Activated T-cell treated with anti-CD3 and anti-CD28 coated beads, Interleukin-2, amount 50 U/mL, for 4 hours (primary cell): ENCODE measurements around the gene NOS2. TPM values are rescaled to one million over a fixed set of nuclear protein-coding genes. Genes with fewer than 3 reads are reported as not detected.

Experiments used
- ATAC-seq, 2 donors: fragments of 200-7000 bp; cut with Tn5 transposase; one replicate each; pipeline ENCODE4 v1.10.0; 2021
- DNase-seq: peaks from one replicate; pipeline ENCODE4 v3.0.0-alpha.2; 2020
- H3K27me3 Mint-ChIP-seq: one replicate; pipeline ENCODE4 v1.8.0; 2021; ENCODE audit warnings: low read depth, mixed read lengths
- H3K36me3 Mint-ChIP-seq: one replicate; pipeline ENCODE4 v1.8.0; 2022; ENCODE audit warnings: mixed read lengths; ENCODE audit not compliant: insufficient read depth
- H3K4me1 Mint-ChIP-seq: one replicate; pipeline ENCODE4 v1.8.0; 2021; ENCODE audit warnings: low read depth, mixed read lengths
- H3K4me3 Mint-ChIP-seq: one replicate; pipeline ENCODE4 v1.8.0; 2021; ENCODE audit warnings: mild to moderate bottlenecking, moderate library complexity, mixed read lengths
- H3K9me3 Mint-ChIP-seq: one replicate; pipeline ENCODE4 v1.8.0; 2021; ENCODE audit warnings: mixed read lengths
- total RNA-seq, 3 donors: library from RNA; stranded (reverse); gene quantifications; one replicate each; pipeline ENCODE4 v1.2.1, GENCODE V29; 2021

NOS2 gene
- total RNA-seq, 3 donors from 2014 or later: not detected

DNA sequence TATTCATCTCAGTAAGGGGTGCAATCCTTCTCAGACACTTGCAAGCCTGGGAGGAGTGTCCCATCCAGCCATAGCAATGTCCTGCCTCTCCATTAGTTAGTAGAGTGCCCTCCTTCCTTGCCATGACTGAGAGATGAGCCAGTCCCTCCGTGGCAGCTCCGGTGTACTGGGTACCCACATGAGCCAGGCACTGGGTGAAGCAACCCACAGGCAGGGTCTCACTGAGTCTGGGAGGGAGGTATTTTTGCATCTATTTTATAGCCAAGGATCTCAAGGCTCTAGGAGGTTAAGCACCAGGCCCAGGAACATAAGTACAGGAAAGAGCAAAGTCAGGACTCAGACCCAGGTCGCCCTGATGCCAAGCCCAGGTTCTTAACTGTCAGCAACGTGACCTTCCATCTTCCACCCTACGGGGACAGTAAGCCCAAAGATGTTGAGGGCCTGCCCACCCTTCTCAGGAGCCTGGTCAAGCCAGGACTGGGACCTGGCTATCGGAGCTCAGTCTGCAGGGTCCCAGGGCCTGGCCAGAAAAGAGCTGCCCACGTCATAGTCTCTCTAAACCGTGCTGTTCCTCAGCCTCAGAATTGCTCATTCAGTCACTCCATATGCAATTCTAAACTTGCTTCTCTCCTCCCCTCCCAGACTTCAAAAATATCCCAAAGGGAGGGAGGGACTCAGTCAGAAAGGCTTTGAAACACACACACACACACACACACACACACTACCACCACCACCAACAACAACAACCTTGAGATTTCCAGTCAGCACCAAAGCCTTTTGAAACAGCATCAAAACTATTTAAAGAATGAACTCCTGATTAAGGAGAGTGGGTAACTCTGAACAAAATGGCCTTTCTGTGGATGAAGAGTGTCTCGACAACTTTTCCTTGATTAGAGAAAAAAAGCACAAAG, 16.6 kb downstream of the NOS2 start:
- no peaks in the 10 kb centered on the region for H3K36me3 Mint-ChIP-seq
- no peak for ATAC-seq

DNA sequence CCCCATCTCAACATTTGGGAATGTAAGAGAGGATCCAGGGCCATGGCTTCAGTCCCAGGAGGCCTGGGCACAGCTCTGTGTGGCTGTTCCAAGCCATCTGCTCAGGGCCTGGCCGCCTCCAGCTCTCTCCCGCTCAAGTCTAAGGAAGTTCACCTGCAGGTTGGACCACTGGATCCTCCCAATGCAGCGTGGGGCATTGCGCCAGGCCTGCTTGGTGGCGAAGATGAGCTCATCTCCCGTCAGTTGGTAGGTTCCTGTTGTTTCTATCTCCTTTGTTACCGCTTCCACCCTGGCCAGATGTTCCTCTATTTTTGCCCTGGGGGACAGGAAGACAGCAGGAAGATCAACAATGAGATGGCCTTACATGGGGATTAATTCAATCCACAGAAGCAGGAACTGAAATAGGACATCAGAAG, 17.5 kb downstream of the NOS2 start:
- H3K4me3 Mint-ChIP-seq: no peak overlapping the region
- H3K9me3 Mint-ChIP-seq: no peaks in the 10 kb centered on the region
- ATAC-seq (no peak), DNase-seq (no peak)
- no peaks in the 10 kb centered on the region for H3K4me1 Mint-ChIP-seq
- no peaks in the 10 kb centered on the region for H3K36me3 Mint-ChIP-seq
- peaks cover 2% of the 10 kb centered on the region for H3K27me3 Mint-ChIP-seq

More for the DNA sequence above, 16.6 kb downstream of the NOS2 start:
- no peak for DNase-seq
- H3K4me3 Mint-ChIP-seq: no peak overlapping the region
- peaks cover 4% of the 10 kb centered on the region for H3K27me3 Mint-ChIP-seq
- no peaks in the 10 kb centered on the region for H3K4me1 Mint-ChIP-seq
- H3K9me3 Mint-ChIP-seq: no peaks in the 10 kb centered on the region

- peaks cover 1% of the 10 kb centered on the region for H3K27me3 Mint-ChIP-seq
- no peak for DNase-seq
- H3K4me3 Mint-ChIP-seq: no peak overlapping the region
- no peaks in the 10 kb centered on the region for H3K36me3 Mint-ChIP-seq
- no peak for ATAC-seq
- no peaks in the 10 kb centered on the region for H3K4me1 Mint-ChIP-seq
- no peaks in the 10 kb centered on the region for H3K9me3 Mint-ChIP-seq
Observed at GRCh38 chr17:27780828-27781404, 19.4 kb downstream of the NOS2 start.

DNA sequence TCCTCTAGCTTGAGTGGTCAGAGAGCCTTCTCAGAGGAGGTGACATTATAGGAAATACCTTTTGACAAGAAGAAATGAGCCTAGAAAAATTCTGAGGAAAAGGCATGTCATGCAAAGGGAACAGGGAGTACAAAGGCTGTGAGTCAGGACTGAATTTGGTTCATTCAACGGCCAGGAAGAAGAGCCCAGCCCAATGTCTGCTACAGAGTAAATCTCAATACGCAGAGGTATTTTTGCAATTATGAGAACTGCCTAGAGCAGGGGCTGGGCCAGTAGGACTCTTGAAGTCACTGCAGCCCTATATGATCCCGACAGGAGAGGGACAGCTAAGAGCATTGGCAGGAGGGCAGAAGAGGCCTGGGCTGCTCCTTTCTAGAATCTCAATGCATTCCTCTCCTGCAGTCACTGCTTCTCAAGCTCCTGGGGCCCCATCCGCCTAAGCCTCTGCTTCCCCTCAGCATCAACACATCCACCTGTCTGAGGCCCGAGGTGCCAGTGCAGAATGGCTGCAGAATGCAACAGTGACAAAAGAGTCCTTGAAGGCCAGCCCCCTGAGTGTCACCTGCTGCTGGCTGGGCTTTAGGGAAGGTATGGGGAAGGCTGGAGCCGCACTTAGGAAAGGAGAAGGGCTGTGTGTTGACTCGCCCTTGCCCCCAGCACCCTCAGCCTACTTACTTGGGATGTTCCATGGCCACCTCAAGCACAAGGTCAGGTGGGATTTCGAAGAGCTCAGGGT, 20.1 kb downstream of the NOS2 start:
- DNase-seq (no peak), ATAC-seq (no peak)
- H3K4me3 Mint-ChIP-seq: no peak overlapping the region
- no peaks in the 10 kb centered on the region for H3K9me3 Mint-ChIP-seq
- no peaks in the 10 kb centered on the region for H3K4me1 Mint-ChIP-seq
- H3K27me3 Mint-ChIP-seq: peaks cover 1% of the 10 kb centered on the region
- no peaks in the 10 kb centered on the region for H3K36me3 Mint-ChIP-seq

DNA sequence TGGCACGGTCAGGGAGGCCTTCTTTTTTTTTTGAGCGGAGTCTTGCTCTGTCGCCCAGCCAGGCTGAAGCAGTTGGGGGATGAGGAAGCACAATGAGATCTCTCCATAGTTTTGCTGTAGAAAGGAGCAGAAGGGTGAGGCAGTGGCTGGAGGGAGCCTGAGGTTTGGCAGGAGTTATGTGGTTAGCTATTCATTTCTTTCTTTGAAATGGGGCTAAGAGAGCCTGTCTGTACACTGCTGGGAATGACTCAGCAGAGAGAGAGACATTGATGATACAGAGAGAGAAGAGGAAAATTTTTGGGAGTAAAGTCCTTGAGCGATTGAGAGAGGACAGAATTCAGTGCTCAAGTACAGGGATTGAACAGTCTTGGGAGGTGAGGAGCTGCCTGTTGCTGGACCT, 22.1 kb downstream of the NOS2 start:
- Mint-ChIP-seq H3K9me3 (no peaks in the 10 kb centered on the region), H3K36me3 (no peaks in the 10 kb centered on the region), H3K27me3 (no peaks in the 10 kb centered on the region), H3K4me3 (no peak overlapping the region), H3K4me1 (no peaks in the 10 kb centered on the region)
- no peak for DNase-seq
- ATAC-seq: no peak

DNA sequence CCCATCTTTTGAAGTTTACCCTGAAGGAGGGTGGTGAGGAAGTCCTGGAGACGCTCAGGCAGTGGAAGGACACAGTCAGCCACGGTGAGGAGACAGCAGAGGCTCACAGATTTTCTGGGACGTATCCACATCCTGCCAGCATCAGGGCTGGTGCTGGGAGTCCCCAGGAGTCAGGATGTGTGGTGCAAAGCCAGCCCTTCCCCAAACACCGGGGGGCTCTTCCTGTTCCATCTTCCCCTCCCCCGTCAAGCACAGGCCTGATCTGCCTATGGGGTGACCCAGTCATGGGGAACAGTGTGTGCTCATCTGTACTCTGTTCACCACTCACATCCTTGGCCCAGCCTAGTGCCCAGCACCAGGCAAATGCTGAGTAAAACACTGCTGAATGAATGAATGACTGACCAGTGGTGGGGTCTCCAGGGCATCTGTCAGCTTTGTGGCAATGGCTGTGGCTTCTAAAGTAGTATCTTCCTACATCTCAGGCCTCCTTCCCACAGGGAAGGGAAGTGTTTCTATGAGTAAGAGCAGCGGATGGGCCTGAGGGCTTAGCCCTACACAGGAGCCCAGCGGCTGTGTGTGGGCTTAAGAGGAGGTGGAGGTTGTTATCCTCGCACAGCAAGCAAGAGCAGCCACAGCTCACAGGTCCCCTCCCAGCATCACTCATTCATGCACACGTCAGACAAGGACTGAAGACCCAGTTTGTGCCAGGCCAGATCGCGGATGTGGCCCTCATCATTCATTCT, 23.3 kb downstream of the NOS2 start:
- H3K36me3 Mint-ChIP-seq: no peaks in the 10 kb centered on the region
- H3K27me3 Mint-ChIP-seq: no peaks in the 10 kb centered on the region
- ATAC-seq (no peak), DNase-seq (no peak)
- no peaks in the 10 kb centered on the region for H3K9me3 Mint-ChIP-seq
- H3K4me1 Mint-ChIP-seq: no peaks in the 10 kb centered on the region
- H3K4me3 Mint-ChIP-seq: no peak overlapping the region

DNA sequence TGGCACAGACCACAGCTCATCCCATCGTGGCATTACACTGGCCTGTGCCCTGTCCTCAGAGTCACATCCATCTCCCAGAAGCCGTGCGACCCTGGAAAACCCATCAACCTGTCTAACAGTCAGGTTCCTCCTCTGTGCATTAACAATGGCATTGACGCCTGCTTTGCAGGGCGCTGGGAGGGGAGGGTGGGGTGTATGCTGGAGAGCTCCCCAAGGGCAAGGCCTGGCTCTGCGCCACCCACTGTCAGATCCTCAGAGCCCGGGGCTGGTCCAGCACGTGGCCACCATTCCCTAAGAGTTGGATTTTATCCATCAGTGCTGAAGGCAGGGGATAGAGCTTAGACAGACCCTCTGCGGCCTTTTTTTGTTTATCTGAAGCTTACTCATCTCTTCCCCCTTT, 28.7 kb downstream of the NOS2 start:
- Mint-ChIP-seq H3K4me1 (no peaks in the 10 kb centered on the region), H3K36me3 (no peaks in the 10 kb centered on the region), H3K4me3 (no peak overlapping the region), H3K9me3 (no peaks in the 10 kb centered on the region), H3K27me3 (peaks cover 2% of the 10 kb centered on the region)
- ATAC-seq (no peak), DNase-seq (no peak)

GRCh38 chr17:27770877-27771276, 29.5 kb downstream of the NOS2 start:
- Mint-ChIP-seq H3K9me3 (no peaks in the 10 kb centered on the region), H3K4me3 (no peak overlapping the region), H3K27me3 (peaks cover 2% of the 10 kb centered on the region), H3K4me1 (no peaks in the 10 kb centered on the region), H3K36me3 (no peaks in the 10 kb centered on the region)
- ATAC-seq (no peak), DNase-seq (no peak)

DNA sequence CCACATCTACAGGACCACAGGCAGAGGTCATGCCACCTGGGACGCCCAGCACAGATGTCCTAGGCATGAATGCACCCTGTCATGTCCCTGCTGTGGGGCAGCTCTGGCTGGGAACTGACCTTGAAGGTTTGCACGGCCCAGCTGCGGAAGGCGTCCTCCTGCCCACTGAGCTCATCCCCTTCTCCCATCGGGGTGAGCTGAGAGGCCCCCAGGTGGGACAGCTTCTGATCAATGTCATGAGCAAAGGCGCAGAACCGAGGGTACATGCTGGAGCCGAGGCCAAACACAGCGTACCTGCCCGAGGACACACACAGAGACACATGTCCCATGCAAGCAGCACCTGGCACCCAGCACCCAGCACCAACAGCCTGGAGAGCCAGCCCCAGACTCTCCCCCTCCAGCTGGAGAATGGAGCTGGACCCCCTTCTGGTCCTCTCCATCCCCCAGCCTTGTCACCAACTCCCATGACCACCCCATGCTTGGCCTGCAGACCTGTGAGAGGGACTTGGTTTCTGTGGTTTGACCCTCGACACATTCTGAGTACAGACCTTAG, 31.4 kb downstream of the NOS2 start:
- no peak for DNase-seq
- Mint-ChIP-seq H3K36me3 (no peaks in the 10 kb centered on the region), H3K4me3 (no peak overlapping the region), H3K4me1 (no peaks in the 10 kb centered on the region), H3K27me3 (peaks cover 2% of the 10 kb centered on the region), H3K9me3 (no peaks in the 10 kb centered on the region)
- ATAC-seq: no peak

DNA sequence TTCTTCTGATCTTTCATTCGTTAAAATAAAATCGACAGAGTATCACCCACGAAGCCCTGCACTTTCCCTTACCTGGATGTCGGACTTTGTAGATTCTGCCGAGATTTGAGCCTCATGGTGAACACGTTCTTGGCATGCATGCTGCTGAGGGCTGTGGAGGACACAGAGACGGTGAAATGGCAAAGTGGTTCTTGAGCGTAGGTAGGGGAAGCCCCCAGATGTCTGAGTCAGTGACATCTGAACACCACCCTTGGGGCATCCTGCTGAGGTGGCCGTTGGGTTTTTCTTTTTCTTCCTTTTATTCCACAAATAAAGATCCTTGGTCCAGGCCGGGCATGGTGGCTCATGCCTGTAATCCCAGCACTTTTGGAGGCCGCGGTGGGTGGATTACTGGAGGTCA, 33.9 kb downstream of the NOS2 start:
- Mint-ChIP-seq H3K27me3 (peaks cover 6% of the 10 kb centered on the region), H3K4me1 (no peaks in the 10 kb centered on the region), H3K36me3 (no peaks in the 10 kb centered on the region), H3K4me3 (no peak overlapping the region), H3K9me3 (no peaks in the 10 kb centered on the region)
- ATAC-seq: no peak
- DNase-seq: no peak

DNA sequence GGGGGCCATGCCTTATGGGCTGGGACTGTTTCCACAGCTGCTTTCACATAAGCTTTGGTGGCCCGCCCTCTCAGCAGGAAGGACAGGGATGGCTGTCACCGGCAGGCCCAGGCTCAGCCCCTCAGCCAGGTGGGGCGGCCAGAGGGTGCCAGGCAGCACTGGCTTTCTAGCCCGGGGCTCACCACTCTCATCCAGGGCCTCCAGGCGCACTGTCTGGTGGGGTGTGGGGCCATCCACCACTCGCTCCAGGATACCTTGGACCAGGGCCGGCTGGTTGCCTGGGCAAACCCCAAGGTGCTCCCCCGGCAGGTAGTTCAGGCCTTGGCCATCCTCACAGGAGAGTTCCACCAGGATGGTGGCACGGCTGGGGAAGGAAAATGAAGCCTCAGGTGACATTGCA, 35.0 kb downstream of the NOS2 start:
- Mint-ChIP-seq H3K9me3 (no peaks in the 10 kb centered on the region), H3K4me3 (no peak overlapping the region), H3K4me1 (no peaks in the 10 kb centered on the region), H3K36me3 (no peaks in the 10 kb centered on the region), H3K27me3 (peaks cover 6% of the 10 kb centered on the region)
- DNase-seq (no peak), ATAC-seq (no peak)

GRCh38 chr17:27764589-27764988, 35.7 kb downstream of the NOS2 start:
- peaks cover 8% of the 10 kb centered on the region for H3K27me3 Mint-ChIP-seq
- no peaks in the 10 kb centered on the region for H3K36me3 Mint-ChIP-seq
- H3K4me1 Mint-ChIP-seq: no peaks in the 10 kb centered on the region
- no peaks in the 10 kb centered on the region for H3K9me3 Mint-ChIP-seq
- DNase-seq (no peak), ATAC-seq (no peak)
- H3K4me3 Mint-ChIP-seq: no peak overlapping the region

- no peak overlapping the region for H3K4me3 Mint-ChIP-seq
- no peak for DNase-seq
- H3K9me3 Mint-ChIP-seq: no peaks in the 10 kb centered on the region
- H3K27me3 Mint-ChIP-seq: peaks cover 8% of the 10 kb centered on the region
- H3K36me3 Mint-ChIP-seq: no peaks in the 10 kb centered on the region
- ATAC-seq: no peak
- H3K4me1 Mint-ChIP-seq: no peaks in the 10 kb centered on the region
Observed at GRCh38 chr17:27762527-27763305, 37.6 kb downstream of the NOS2 start.
